Esophagus squamous epithelium (tissue), 5 donors: ENCODE data around the gene HMOX1. TPM values are rescaled to one million over a fixed set of nuclear protein-coding genes. Genes with fewer than 3 reads are reported as not detected.

Experiments used
- DNase-seq: peaks from one replicate; lab custom pipeline; 2025; lab: John Stamatoyannopoulos, UW
- H3K27ac ChIP-seq, 4 donors: fragments of 200-600 bp; sonication (generic); one replicate each; pipeline ENCODE4 v1.5.1; 2016 to 2019; ENCODE audit warnings: mild to moderate bottlenecking in 1 of 4
- H3K27me3 ChIP-seq, 4 donors: fragments of 200-600 bp; sonication (generic); 1 replicate in 3 of 4; 2 replicates in 1 of 4; pipeline versions ENCODE4 v1.5.1 to v1.6.0; 2017 to 2021; ENCODE audit warnings: antibody characterized with exemption in 1 of 4
- H3K36me3 ChIP-seq, 3 donors: fragments of 200-600 bp; sonication (generic); one replicate each; pipeline ENCODE4 v1.5.1; 2016 to 2019
- H3K4me1 ChIP-seq, 3 donors: fragments of 200-600 bp; sonication (generic); one replicate each; pipeline ENCODE4 v1.5.1; 2017 to 2019
- H3K4me3 ChIP-seq, 4 donors: fragments of 200-600 bp; sonication (generic); 1 replicate in 3 of 4; 2 replicates in 1 of 4; pipeline ENCODE4 v1.5.1; 2016 to 2019; ENCODE audit warnings: mild to moderate bottlenecking in 2 of 4, moderate library complexity in 1 of 4
- H3K9me3 ChIP-seq, 3 donors: fragments of 200-600 bp; sonication (generic); one replicate each; pipeline ENCODE4 v1.5.1; 2016 to 2019
- POLR2A ChIP-seq, 4 donors: fragments of 450-650 bp; IDR thresholded peaks; one replicate each; pipeline ENCODE4 v1.6.1; 2017; ENCODE audit warnings: antibody characterized with exemption in 4 of 4, mild to moderate bottlenecking in 4 of 4, moderate library complexity in 3 of 4
- WGBS, 2 donors: methylation state at CpG; one replicate each; pipeline ENCODE4 v1.1.5; 2018; 5-methylcytosine and 5-hydroxymethylcytosine counted together
- intact Hi-C: fragments of 100-400 bp; cut with DNase I; formaldehyde crosslinking; loops from one replicate; pipeline ENCODE4 v1.15.0; 2022
- total RNA-seq, 4 donors: library from RNA; depleted of rRNA; stranded (reverse); fragments of >200 nt; gene quantifications; one replicate each; pipeline ENCODE4 v1.1.0, GENCODE V29; 2016
- TF ChIP-seq, protein P1 (sequence below), 6 experiments: fragments of 450-650 bp in 4 of 6; fragments of 200-600 bp in 2 of 6; sonication (generic) in 2 of 6; IDR thresholded peaks; one replicate each; pipeline ENCODE4 v1.5.1; 2016 to 2019; ENCODE audit warnings: antibody characterized with exemption in 6 of 6, mild to moderate bottlenecking in 4 of 6, moderate library complexity in 4 of 6
- donor health status: DM: yes; HTN: yes; CAD: no.

Gene HMOX1
- total RNA-seq, 4 donors from 2014 or later = 13.0 to 39.0 (median 18.3) TPM

GRCh38 chr22:35403356-35403755, 22.5 kb downstream of the HMOX1 start:
- TF ChIP-seq, protein P1, sequence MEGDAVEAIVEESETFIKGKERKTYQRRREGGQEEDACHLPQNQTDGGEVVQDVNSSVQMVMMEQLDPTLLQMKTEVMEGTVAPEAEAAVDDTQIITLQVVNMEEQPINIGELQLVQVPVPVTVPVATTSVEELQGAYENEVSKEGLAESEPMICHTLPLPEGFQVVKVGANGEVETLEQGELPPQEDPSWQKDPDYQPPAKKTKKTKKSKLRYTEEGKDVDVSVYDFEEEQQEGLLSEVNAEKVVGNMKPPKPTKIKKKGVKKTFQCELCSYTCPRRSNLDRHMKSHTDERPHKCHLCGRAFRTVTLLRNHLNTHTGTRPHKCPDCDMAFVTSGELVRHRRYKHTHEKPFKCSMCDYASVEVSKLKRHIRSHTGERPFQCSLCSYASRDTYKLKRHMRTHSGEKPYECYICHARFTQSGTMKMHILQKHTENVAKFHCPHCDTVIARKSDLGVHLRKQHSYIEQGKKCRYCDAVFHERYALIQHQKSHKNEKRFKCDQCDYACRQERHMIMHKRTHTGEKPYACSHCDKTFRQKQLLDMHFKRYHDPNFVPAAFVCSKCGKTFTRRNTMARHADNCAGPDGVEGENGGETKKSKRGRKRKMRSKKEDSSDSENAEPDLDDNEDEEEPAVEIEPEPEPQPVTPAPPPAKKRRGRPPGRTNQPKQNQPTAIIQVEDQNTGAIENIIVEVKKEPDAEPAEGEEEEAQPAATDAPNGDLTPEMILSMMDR (IDR thresholded peaks at IDR 0.05) = no peak
- TF ChIP-seq POLR2A (IDR thresholded peaks at IDR 0.05) = no peak
- Histone ChIP-seq H3K4me3 (no peak overlapping the region), H3K36me3 (peaks cover 0 to 56% (median 7%) of the 10 kb centered on the region in 3 donors), H3K9me3 (no peaks in the 10 kb centered on the region), H3K27me3 (no peaks in the 10 kb centered on the region), H3K4me1 (peaks cover 13 to 35% (median 14%) of the 10 kb centered on the region in 3 donors), H3K27ac (no peak overlapping the region)
- no peak for DNase-seq
- intact Hi-C loops = no loop called here
- WGBS, 2 donors = 74 to 84% methylated on average over 2 to 5 of the region's 7 CpGs

GRCh38 chr22:35404176-35404575, 23.3 kb downstream of the HMOX1 start:
- H3K4me1 ChIP-seq = peaks cover 13 to 33% (median 13%) of the 10 kb centered on the region in 3 donors
- no peaks in the 10 kb centered on the region for H3K9me3 ChIP-seq
- TF ChIP-seq POLR2A (IDR thresholded peaks at IDR 0.05) = no peak
- TF ChIP-seq, protein P1 (IDR thresholded peaks at IDR 0.05) = no peak
- H3K36me3 ChIP-seq = peaks cover 6 to 64% (median 7%) of the 10 kb centered on the region in 3 donors
- 81 to 84% methylated on average over 5 of the region's 5 CpGs for WGBS, 2 donors
- H3K4me3 ChIP-seq = no peak overlapping the region
- DNase-seq = no peak
- H3K27ac ChIP-seq = no peak overlapping the region
- intact Hi-C loops = no loop called here
- H3K27me3 ChIP-seq = no peaks in the 10 kb centered on the region

GRCh38 chr22:35406443-35406842, 25.5 kb downstream of the HMOX1 start:
- no peaks in the 10 kb centered on the region for H3K27me3 ChIP-seq
- TF ChIP-seq, protein P1 (IDR thresholded peaks at IDR 0.05) = no peak
- no peak for TF ChIP-seq POLR2A (IDR thresholded peaks at IDR 0.05)
- intact Hi-C loops = no loop called here
- H3K27ac ChIP-seq = no peak overlapping the region
- WGBS, 2 donors = 90 to 93% methylated on average over 3 to 10 of the region's 13 CpGs
- peaks cover 0 to 15% (median 2%) of the 10 kb centered on the region in 3 donors for H3K4me1 ChIP-seq
- no peak overlapping the region for H3K4me3 ChIP-seq
- no peak for DNase-seq
- H3K36me3 ChIP-seq = peaks cover 6 to 87% (median 26%) of the 10 kb centered on the region in 3 donors
- no peaks in the 10 kb centered on the region for H3K9me3 ChIP-seq

DNA sequence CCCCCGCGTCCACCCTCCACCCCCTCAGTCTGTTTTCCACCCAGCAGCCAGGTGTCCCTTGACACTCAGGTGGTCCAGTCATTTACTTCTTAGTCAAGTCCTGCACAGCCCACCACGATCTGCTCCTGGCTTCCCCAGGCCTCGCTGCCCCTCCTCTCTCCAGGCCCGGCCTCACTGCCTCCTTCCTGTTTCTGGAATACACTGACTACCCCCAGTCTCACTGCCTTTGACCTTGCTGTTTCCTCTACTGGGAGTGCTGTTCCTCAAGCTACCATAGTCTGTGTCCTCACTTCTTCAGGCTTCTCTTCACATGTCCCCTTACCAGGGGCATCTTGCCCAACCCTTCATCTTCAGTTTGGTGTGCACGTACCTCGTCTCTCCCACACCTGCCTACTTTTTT, 26.5 kb downstream of the HMOX1 start:
- no peaks in the 10 kb centered on the region for H3K9me3 ChIP-seq
- no peak for DNase-seq
- no peak overlapping the region for H3K4me3 ChIP-seq
- peaks cover 6 to 96% (median 29%) of the 10 kb centered on the region in 3 donors for H3K36me3 ChIP-seq
- intact Hi-C loops = no loop called here
- H3K4me1 ChIP-seq = peaks cover 0 to 8% (median 0%) of the 10 kb centered on the region in 3 donors
- TF ChIP-seq POLR2A (IDR thresholded peaks at IDR 0.05) = no peak
- TF ChIP-seq, protein P1 (IDR thresholded peaks at IDR 0.05) = no peak
- H3K27me3 ChIP-seq = no peaks in the 10 kb centered on the region
- H3K27ac ChIP-seq = no peak overlapping the region
- 75 to 77% methylated on average over 7 of the region's 7 CpGs for WGBS, 2 donors

DNA sequence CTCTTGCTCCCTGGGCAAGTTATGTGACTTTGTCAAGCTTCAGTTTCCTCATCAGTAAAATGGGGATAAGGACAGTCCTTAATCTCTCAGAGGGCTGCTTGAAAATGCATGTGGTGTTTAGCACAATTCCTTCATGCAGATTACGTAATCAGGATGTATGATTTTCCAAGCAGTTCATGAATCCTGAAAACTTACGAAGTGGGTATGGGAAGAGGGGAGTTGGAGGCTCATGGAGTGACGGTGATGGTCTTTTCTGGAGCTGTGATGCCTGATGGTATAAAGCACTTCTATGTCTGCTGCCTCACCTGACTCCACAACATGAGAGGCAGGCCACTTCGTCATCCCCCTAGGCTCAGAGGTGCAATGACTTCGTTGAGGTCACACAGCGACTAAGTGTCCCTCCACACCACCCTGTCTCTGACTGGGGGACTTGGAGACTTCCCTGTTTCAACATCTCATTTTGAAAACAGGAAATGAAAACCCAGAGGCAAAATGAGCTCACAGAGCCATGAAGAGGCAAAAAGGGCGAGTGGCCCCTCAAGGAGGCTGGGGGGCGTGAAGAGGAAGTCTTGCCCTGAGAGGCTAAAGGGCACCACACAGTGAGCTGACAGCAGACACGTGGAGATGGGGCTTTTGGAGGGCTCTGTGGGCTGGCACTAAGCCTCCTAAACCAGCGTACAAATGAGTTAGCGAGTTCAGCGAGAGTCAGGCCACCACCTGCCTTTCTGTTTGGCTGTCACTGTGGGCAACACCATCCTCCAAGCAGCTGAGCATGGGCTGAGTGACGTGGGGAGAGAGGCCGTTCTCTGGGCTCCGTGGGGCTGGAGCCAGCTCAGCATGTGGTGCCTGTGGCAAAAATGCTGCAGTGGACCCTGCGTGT, 29.1 kb downstream of the HMOX1 start:
- Histone ChIP-seq H3K4me3 (no peak overlapping the region), H3K36me3 (peaks cover 6 to 100% (median 31%) of the 10 kb centered on the region in 3 donors), H3K27me3 (no peaks in the 10 kb centered on the region), H3K4me1 (no peaks in the 10 kb centered on the region), H3K9me3 (no peaks in the 10 kb centered on the region), H3K27ac (peak overlapping the region in 2 of 4 donors; percentile 42 to 63)
- intact Hi-C loops = no loop called here
- no peak for TF ChIP-seq POLR2A (IDR thresholded peaks at IDR 0.05)
- TF ChIP-seq, protein P1 (IDR thresholded peaks at IDR 0.05) = no peak
- no peak for DNase-seq
- 62 to 73% methylated on average over 4 to 13 of the region's 16 CpGs for WGBS, 2 donors
